GM06990 (cell line): ENCODE measurements around the gene YAE1.

ENCODE experiments used
- DNase-seq: peaks from one replicate; pipeline ENCODE4 v3.0.0-alpha.2; 2011; ENCODE audit not compliant: insufficient read length; ENCODE audit errors: extremely low read depth
- H3K27me3 ChIP-seq: replicated peaks from 2 replicates; pipeline ENCODE4 v1.6.0; 2011; ENCODE audit warnings: low read length; ENCODE audit not compliant: control insufficient read depth, insufficient read depth
- H3K36me3 ChIP-seq: 2 replicates; pipeline ENCODE4 v1.5.1; 2011; ENCODE audit warnings: low read length; ENCODE audit not compliant: control insufficient read depth, insufficient read depth
- H3K4me3 ChIP-seq: replicated peaks from 2 replicates; pipeline ENCODE4 v1.5.1; 2011; ENCODE audit warnings: low read depth, mild to moderate bottlenecking, control low read depth, low read length
- CTCF ChIP-seq: IDR thresholded peaks from 2 replicates; pipeline ENCODE4 v1.5.1; 2011; ENCODE audit warnings: low read length, control low read depth, mild to moderate bottlenecking, inconsistent platforms; ENCODE audit not compliant: insufficient read depth, poor library complexity, severe bottlenecking

YAE1 gene

GRCh38 chr7:39527296-39527695, 38.9 kb upstream of the YAE1 start:
- H3K4me3 ChIP-seq, result no peak overlapping the region
- DNase-seq, result no peak
- TF ChIP-seq CTCF, result no peak

DNA sequence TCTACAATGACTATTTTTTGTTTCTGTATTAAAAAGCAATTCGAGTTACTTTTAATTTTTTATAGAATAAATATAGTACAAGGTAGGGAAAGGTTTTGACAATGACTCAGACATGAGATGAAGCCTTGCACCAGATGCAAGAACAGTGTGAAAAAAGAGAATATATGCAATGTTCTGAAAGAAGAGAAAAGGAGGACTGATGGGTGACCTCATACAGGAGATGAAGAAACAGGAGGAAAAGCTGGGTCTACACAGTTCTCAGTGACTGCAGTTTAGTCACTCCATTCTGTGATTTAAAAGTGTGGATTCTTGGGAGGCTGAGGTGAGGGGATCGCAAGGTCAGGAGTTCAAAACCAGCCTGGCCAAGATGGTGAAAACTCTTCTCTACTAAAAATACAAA, 38.3 kb upstream of the YAE1 start:
- Histone ChIP-seq H3K27me3 (no peaks in the 10 kb centered on the region; the same call in 1 of the 2 replicates), H3K36me3 (no peaks in the 10 kb centered on the region), H3K4me3 (no peak overlapping the region)
- TF ChIP-seq CTCF, result no peak
- DNase-seq, result no peak

More at GRCh38 chr7:39527296-39527695, 38.9 kb upstream of the YAE1 start:
- H3K36me3 ChIP-seq, result no peaks in the 10 kb centered on the region
- no peaks in the 10 kb centered on the region; the same call in 1 of the 2 replicates for H3K27me3 ChIP-seq

DNA sequence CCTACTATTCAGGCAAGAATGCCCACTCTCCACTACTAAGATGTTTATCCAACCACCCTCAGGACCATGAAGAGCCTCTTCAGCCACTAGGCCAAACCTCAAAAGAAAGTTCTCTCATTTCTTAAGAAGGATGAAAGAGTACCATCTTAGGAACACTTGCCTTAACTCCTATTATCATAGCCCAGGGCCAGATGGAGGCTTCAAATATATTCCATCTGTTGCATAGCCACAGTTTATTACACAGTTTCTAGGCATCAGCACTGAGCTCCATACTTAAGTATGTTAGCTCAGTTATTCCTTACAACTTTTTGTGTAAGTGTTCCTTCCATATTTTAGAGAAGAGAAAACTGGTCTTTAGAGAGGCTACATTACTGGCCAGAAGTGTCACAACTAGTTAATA, 37.4 kb upstream of the YAE1 start:
- no peak for TF ChIP-seq CTCF
- H3K4me3 ChIP-seq, result no peak overlapping the region

DNA sequence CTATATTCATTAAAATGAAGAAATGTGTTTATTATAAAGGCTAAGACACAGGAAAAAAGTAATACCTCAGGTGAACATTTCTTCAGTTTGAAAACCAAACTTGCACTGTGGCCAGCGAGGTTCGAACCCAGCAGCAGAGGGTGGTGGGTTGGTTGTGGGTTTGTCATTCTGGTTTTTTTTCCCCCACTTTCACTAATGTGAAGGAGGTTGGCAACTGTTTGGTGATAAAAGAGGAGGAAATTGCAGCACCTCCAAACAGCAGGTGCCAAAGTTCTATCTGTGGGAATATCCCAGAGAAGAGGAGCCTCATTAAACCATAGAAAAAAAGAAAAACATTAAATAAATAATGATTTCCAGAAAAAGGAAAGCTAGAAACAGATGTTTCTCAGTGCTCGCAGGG, 36.6 kb upstream of the YAE1 start:
- DNase-seq, result no peak
- no peak for TF ChIP-seq CTCF
- Histone ChIP-seq H3K36me3 (no peaks in the 10 kb centered on the region), H3K4me3 (no peak overlapping the region), H3K27me3 (no peaks in the 10 kb centered on the region; the same call in 1 of the 2 replicates)

More for the DNA sequence above, 37.4 kb upstream of the YAE1 start:
- Histone ChIP-seq H3K36me3 (no peaks in the 10 kb centered on the region), H3K27me3 (no peaks in the 10 kb centered on the region; the same call in 1 of the 2 replicates)
- no peak for DNase-seq

- no peak for DNase-seq
- TF ChIP-seq CTCF, result no peak
- H3K4me3 ChIP-seq, result no peak overlapping the region
- no peaks in the 10 kb centered on the region for H3K36me3 ChIP-seq
- no peaks in the 10 kb centered on the region; the same call in 1 of the 2 replicates for H3K27me3 ChIP-seq
Measured at GRCh38 chr7:39530971-39531370, 35.2 kb upstream of the YAE1 start.

DNA sequence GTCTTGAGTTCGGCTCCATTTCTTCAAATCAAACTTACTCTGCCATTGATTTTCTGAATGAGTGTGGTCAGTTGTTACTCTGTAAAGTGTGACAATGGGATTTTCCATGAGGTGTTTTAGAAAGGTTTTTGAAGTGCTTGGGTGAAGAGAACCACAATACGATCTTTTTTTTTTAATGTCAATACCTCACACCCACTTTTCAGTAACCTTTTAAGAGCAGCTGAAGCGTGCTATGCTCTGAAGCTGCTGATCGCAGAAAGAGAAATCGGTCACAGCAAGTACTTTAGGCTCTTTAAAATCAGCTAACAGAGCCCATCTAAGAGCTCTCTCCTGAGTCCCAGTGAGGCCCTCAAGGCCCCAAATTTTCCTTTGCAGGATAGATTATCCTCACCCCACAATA, 34.4 kb upstream of the YAE1 start:
- H3K27me3 ChIP-seq, result no peaks in the 10 kb centered on the region; the same call in 1 of the 2 replicates
- no peak for DNase-seq
- H3K36me3 ChIP-seq, result no peaks in the 10 kb centered on the region
- no peak overlapping the region for H3K4me3 ChIP-seq
- TF ChIP-seq CTCF, result no peak
